ENCODE results near the gene PAPPA2. TPM values are rescaled to one million over a fixed set of nuclear protein-coding genes. Genes with fewer than 3 reads are reported as not detected.
"Not testable (repeated sequence)": the region's sequence is repeated elsewhere in the genome, so short reads cannot be mapped to it uniquely, and the experiment has no call there.

Gene PAPPA2, protein sequence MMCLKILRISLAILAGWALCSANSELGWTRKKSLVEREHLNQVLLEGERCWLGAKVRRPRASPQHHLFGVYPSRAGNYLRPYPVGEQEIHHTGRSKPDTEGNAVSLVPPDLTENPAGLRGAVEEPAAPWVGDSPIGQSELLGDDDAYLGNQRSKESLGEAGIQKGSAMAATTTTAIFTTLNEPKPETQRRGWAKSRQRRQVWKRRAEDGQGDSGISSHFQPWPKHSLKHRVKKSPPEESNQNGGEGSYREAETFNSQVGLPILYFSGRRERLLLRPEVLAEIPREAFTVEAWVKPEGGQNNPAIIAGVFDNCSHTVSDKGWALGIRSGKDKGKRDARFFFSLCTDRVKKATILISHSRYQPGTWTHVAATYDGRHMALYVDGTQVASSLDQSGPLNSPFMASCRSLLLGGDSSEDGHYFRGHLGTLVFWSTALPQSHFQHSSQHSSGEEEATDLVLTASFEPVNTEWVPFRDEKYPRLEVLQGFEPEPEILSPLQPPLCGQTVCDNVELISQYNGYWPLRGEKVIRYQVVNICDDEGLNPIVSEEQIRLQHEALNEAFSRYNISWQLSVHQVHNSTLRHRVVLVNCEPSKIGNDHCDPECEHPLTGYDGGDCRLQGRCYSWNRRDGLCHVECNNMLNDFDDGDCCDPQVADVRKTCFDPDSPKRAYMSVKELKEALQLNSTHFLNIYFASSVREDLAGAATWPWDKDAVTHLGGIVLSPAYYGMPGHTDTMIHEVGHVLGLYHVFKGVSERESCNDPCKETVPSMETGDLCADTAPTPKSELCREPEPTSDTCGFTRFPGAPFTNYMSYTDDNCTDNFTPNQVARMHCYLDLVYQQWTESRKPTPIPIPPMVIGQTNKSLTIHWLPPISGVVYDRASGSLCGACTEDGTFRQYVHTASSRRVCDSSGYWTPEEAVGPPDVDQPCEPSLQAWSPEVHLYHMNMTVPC (N-terminal part only)
- total RNA-seq (1 to 10 TPM in 3 of 4 donors, under 1 TPM in 1; 0.83 to 3.9 (median 1.4) TPM), polyA plus RNA-seq (1 to 10 TPM in 1 of 3 donors, under 1 TPM in 1, not detected in 1; under 0.01 to 1.0 TPM)

DNA sequence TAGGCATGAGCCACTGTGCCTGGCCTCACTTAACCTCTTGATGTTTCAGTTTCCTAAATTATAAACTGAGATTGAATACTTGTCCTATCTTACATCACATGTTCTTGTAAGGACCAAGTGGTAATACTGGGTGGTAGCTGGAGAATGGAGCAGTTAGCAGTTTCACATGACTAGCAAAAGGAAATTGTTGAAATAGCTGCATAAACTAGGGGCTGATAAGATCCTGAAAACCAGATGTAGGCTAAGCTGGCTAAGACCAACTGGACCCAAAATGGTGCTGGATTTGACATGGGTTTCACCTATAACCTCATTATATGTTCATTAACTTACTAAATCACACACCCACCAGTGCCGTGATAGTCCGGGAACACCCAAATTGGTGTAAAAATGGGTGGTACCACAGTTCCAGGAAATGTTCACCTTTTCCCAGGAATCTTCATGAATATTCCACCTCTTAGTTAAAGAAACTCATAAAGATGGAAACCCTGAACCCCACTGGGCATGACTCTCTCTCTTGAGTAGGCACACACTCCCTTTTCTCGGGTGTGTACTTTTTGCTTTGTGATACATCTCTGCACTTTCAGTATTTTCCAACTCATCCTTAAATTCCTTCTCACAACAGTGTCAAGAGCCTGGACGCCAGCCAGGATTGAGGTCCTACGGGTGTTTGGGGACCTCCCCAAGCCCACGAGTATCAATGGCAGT, at the start of gene PAPPA2:
PAPPA2 (plus strand) TSS at position 502 of the 705 bp plus-strand sequence. CDS start 93,148 bp downstream, outside the sequence.
- H3K27me3 ChIP-seq = no peaks in the 10 kb centered on the region
- no peak within 1 kb of the TSS for H3K27ac ChIP-seq
- DNase-seq = no peak
- no peaks in the 10 kb centered on the region for H3K4me1 ChIP-seq
- intact Hi-C loops (cut with DNase I) = no loop called here
- TF ChIP-seq EP300 (IDR thresholded peaks at IDR 0.05) (no peak), CTCF (IDR thresholded peaks at IDR 0.05) (no peak), POLR2AphosphoS5 (IDR thresholded peaks at IDR 0.05) (no peak), POLR2A (IDR thresholded peaks at IDR 0.05) (no peak)
- no peaks in the 10 kb centered on the region for H3K36me3 ChIP-seq
- no peak within 1 kb of the TSS for H3K4me3 ChIP-seq
- WGBS, 2 donors = 65 to 83% methylated on average over 6 of the region's 6 CpGs
- H3K9me3 ChIP-seq = no peaks in the 10 kb centered on the region

DNA sequence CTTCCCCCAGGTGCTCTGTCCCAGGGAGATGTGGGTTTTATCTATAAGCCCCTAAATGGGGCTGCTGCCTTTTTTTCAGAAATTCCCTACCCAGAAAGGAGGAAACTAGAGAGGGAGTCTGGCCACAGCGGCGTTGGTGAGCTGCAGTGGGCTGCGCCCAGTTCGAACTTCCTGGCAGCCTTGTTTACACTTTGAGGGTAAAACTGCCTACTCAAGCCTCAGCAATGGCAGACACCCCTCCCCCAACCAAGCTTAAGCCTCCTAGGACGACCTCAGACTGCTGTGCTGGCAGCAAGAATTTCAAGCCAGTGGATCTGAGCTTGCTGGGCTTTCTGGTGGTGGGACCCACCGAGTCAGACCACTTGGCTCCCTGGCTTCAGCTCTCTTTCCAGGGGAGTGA, 46.2 kb upstream of the PAPPA2 start:
- Histone ChIP-seq H3K9me3 (no peaks in the 10 kb centered on the region), H3K36me3 (no peaks in the 10 kb centered on the region), H3K27ac (no peak overlapping the region), H3K4me1 (no peaks in the 10 kb centered on the region), H3K27me3 (no peaks in the 10 kb centered on the region), H3K4me3 (no peak overlapping the region)
- intact Hi-C loops (cut with DNase I) = no loop called here
- DNase-seq = no peak
- WGBS, 2 donors = 38 to 59% methylated on average over 6 of the region's 6 CpGs
- no peak for TF ChIP-seq POLR2AphosphoS5 (IDR thresholded peaks at IDR 0.05)
- TF ChIP-seq POLR2A (IDR thresholded peaks at IDR 0.05) = no peak
- TF ChIP-seq EP300 (IDR thresholded peaks at IDR 0.05) = no peak
- no peak for TF ChIP-seq CTCF (IDR thresholded peaks at IDR 0.05)

- H3K9me3 ChIP-seq; H3K27me3 ChIP-seq; H3K4me3 ChIP-seq; H3K4me1 ChIP-seq; DNase-seq; H3K36me3 ChIP-seq; H3K27ac ChIP-seq; intact Hi-C loops (cut with DNase I): not testable (repeated sequence)
- 79 to 83% methylated on average over 1 of the region's 1 CpG for WGBS, 2 donors
These were observed 43.4 kb upstream of the PAPPA2 start for GRCh38 chr1:176419608-176420007.

DNA sequence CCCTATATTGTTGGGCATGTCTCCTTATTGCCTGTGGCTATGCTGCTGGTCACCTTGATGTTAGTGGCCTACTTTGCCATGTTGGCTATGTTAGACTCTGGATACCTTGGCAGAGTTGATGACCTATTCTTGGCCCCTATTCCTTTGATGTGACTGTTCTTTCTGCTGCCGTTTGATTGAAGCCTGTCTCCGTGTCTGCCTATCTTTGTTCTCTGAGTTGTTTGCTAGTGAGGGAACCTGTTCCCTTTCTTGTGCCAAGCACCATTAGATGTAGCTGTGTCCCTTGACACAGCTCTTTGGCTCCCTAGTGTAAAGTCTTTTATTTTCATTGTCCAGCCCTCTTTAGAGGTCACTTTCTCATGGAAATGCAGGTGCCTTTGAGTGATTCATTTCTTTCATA, 28.7 kb upstream of the PAPPA2 start:
- peaks cover 0 to 11% (median 0%) of the 10 kb centered on the region in 4 donors for H3K4me1 ChIP-seq
- TF ChIP-seq CTCF (IDR thresholded peaks at IDR 0.05) = no peak
- TF ChIP-seq POLR2A (IDR thresholded peaks at IDR 0.05) = no peak
- no peak for TF ChIP-seq EP300 (IDR thresholded peaks at IDR 0.05)
- TF ChIP-seq POLR2AphosphoS5 (IDR thresholded peaks at IDR 0.05) = no peak
- DNase-seq = no peak

More for the DNA sequence above, 28.7 kb upstream of the PAPPA2 start:
- no peaks in the 10 kb centered on the region for H3K27me3 ChIP-seq
- H3K36me3 ChIP-seq = no peaks in the 10 kb centered on the region
- H3K9me3 ChIP-seq = no peaks in the 10 kb centered on the region
- H3K27ac ChIP-seq = no peak overlapping the region
- no peak overlapping the region for H3K4me3 ChIP-seq
- intact Hi-C loops (cut with DNase I) = no loop called here
- 53 to 77% methylated on average over 2 of the region's 2 CpGs for WGBS, 2 donors

All from sigmoid colon (tissue), 7 donors.